IMR-90 (cell line): ENCODE results near the gene NELL2.

Experiments used
- FOS ChIP-seq: fragments of 150-350 bp; IDR thresholded peaks from 2 replicates; pipeline ENCODE4 v1.6.1; 2016; ENCODE audit warnings: low read depth, low read length
- TF ChIP-seq, protein P1 (sequence below): conservative IDR thresholded peaks from 2 replicates; pipeline ENCODE4 v1.5.1; 2012; ENCODE audit warnings: mild to moderate bottlenecking, low read depth, low read length, improper control_type of control experiment

DNA sequence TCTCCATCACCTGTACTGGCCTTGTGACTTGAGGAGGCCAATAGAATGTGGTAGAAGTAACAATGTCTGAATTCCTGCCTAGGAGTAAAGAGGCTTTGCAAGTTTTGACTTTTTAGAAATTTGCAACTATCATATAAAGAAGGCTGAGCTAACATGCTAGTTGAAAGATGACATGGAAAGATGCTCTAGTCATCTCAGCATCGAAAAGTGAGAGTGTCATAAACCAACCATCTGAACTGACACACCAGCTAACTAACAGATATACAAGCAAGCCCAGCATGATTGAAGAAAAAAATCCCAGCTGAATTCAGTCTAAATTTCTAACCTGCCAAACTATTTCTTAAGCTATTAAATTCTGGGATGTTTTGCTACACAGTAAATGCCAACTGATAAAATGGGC is 116.8 kb downstream of the NELL2 start:
- TF ChIP-seq, protein P1, sequence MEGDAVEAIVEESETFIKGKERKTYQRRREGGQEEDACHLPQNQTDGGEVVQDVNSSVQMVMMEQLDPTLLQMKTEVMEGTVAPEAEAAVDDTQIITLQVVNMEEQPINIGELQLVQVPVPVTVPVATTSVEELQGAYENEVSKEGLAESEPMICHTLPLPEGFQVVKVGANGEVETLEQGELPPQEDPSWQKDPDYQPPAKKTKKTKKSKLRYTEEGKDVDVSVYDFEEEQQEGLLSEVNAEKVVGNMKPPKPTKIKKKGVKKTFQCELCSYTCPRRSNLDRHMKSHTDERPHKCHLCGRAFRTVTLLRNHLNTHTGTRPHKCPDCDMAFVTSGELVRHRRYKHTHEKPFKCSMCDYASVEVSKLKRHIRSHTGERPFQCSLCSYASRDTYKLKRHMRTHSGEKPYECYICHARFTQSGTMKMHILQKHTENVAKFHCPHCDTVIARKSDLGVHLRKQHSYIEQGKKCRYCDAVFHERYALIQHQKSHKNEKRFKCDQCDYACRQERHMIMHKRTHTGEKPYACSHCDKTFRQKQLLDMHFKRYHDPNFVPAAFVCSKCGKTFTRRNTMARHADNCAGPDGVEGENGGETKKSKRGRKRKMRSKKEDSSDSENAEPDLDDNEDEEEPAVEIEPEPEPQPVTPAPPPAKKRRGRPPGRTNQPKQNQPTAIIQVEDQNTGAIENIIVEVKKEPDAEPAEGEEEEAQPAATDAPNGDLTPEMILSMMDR: no peak
- TF ChIP-seq FOS: no peak
